Measurements from ENCODE around the gene STK38L.

The STK38L gene

GRCh38 chr12:27297566-27297965 lies 53.5 kb downstream of the STK38L start:
- H3K4me3 ChIP-seq (replicated peaks; ENCODE audit: insufficient read depth, low read length) = no peak overlapping the region
- H3K27me3 ChIP-seq (ENCODE audit: insufficient read depth, poor library complexity, severe bottlenecking) = no peaks in the 10 kb centered on the region
- DNase-seq (ENCODE audit: low read depth in 1 of 2, low spot score in 1 of 2) = no peak
- no peak for TF ChIP-seq CTCF (IDR thresholded peaks at IDR 0.05; ENCODE audit: insufficient read depth, low read length)
- no peak for TF ChIP-seq POLR2AphosphoS5 (IDR thresholded peaks at IDR 0.05; ENCODE audit: low read depth)
- TF ChIP-seq GABPA (IDR thresholded peaks at IDR 0.05; ENCODE audit: low read depth) = no peak
- no peak for TF ChIP-seq SPI1 (IDR thresholded peaks at IDR 0.05; ENCODE audit: borderline replicate concordance, low read depth)
- TF ChIP-seq REST (IDR thresholded peaks at IDR 0.05; ENCODE audit: insufficient replicate concordance, low read depth) = no peak
- no peak overlapping the region for H3K27ac ChIP-seq (replicated peaks)

- no peak for TF ChIP-seq GABPA (IDR thresholded peaks at IDR 0.05; ENCODE audit: low read depth)
- TF ChIP-seq CTCF (IDR thresholded peaks at IDR 0.05; ENCODE audit: insufficient read depth, low read length) = no peak
- no peak for TF ChIP-seq SPI1 (IDR thresholded peaks at IDR 0.05; ENCODE audit: borderline replicate concordance, low read depth)
- TF ChIP-seq REST (IDR thresholded peaks at IDR 0.05; ENCODE audit: insufficient replicate concordance, low read depth) = no peak
- TF ChIP-seq POLR2AphosphoS5 (IDR thresholded peaks at IDR 0.05; ENCODE audit: low read depth) = no peak
- Histone ChIP-seq H3K27ac (replicated peaks) (no peak overlapping the region), H3K27me3 (ENCODE audit: insufficient read depth, poor library complexity, severe bottlenecking) (no peaks in the 10 kb centered on the region), H3K4me3 (replicated peaks; ENCODE audit: insufficient read depth, low read length) (no peak overlapping the region)
- DNase-seq (ENCODE audit: low read depth in 1 of 2, low spot score in 1 of 2) = no peak
These were observed 55.0 kb downstream of the STK38L start for GRCh38 chr12:27299102-27299501.

- DNase-seq (ENCODE audit: low read depth in 1 of 2, low spot score in 1 of 2) = no peak
- TF ChIP-seq REST (IDR thresholded peaks at IDR 0.05; ENCODE audit: insufficient replicate concordance, low read depth) (no peak), POLR2AphosphoS5 (IDR thresholded peaks at IDR 0.05; ENCODE audit: low read depth) (no peak), SPI1 (IDR thresholded peaks at IDR 0.05; ENCODE audit: borderline replicate concordance, low read depth) (no peak), GABPA (IDR thresholded peaks at IDR 0.05; ENCODE audit: low read depth) (no peak), CTCF (IDR thresholded peaks at IDR 0.05; ENCODE audit: insufficient read depth, low read length) (no peak)
- H3K4me3 ChIP-seq (replicated peaks; ENCODE audit: insufficient read depth, low read length) = no peak overlapping the region
- H3K27me3 ChIP-seq (ENCODE audit: insufficient read depth, poor library complexity, severe bottlenecking) = no peaks in the 10 kb centered on the region
- H3K27ac ChIP-seq (replicated peaks) = no peak overlapping the region
These were observed 56.1 kb downstream of the STK38L start for GRCh38 chr12:27300226-27300625.
